Peyer's patch (tissue), 4 donors: Measurements from ENCODE around the gene HSBP1L1.
A peak's percentile ranks its signal among the peaks of the same experiment; 100 is the strongest.

ENCODE experiments used
- CTCF ChIP-seq, 6 experiments: fragments of 450-650 bp in 4 of 6; fragments of 200-600 bp in 2 of 6; sonication (generic) in 1 of 6; IDR thresholded peaks; one replicate each; pipeline ENCODE4 v1.5.1; 2017 to 2019; ENCODE audit warnings: antibody characterized with exemption in 6 of 6, mild to moderate bottlenecking in 3 of 6, moderate library complexity in 1 of 6
- POLR2A ChIP-seq, 2 donors: fragments of 450-650 bp; IDR thresholded peaks; one replicate each; pipeline ENCODE4 v1.5.1; 2017; ENCODE audit warnings: antibody characterized with exemption in 2 of 2, mild to moderate bottlenecking in 2 of 2, moderate library complexity in 2 of 2

- no peak for TF ChIP-seq CTCF (IDR thresholded peaks at IDR 0.05)
- TF ChIP-seq POLR2A (IDR thresholded peaks at IDR 0.05): peak; percentile 37 to 53
Measured at GRCh38 chr18:79951545-79952455, 12.6 kb upstream of the HSBP1L1 start, which contains the start of gene SLC66A2.
